Measurements from ENCODE around the gene TMEM38A.

GRCh38 chr19:16623066-16623465, 37.9 kb upstream of the TMEM38A start:
- TF ChIP-seq CTCF (conservative IDR thresholded peaks at IDR 0.05 in 1 of 2, IDR thresholded peaks at IDR 0.05 in 1 of 2; ENCODE audit: low read depth in 1 of 2, low read length in 2 of 2) = no peak
- TF ChIP-seq EZH2 (IDR thresholded peaks at IDR 0.05; ENCODE audit: low read length, missing control alignments) = no peak
